ENCODE measurements around the gene RFTN1.

RFTN1 gene

GRCh38 chr3:16509721-16510619 is 3.5 kb downstream of the RFTN1 start:
- H3K4me3 ChIP-seq (ENCODE audit: low read depth, low read length) = no peak overlapping the region

GRCh38 chr3:16508591-16508995 is 4.9 kb downstream of the RFTN1 start:
- no peak overlapping the region for H3K4me3 ChIP-seq (ENCODE audit: low read depth, low read length)
- DNase-seq (ENCODE audit: low read depth) = no peak

More at GRCh38 chr3:16509721-16510619, 3.5 kb downstream of the RFTN1 start:
- DNase-seq (ENCODE audit: low read depth) = no peak

- no peak overlapping the region for H3K4me3 ChIP-seq (ENCODE audit: low read depth, low read length)
- no peak for DNase-seq (ENCODE audit: low read depth)
Observed at GRCh38 chr3:16508243-16508578, 5.3 kb downstream of the RFTN1 start.

DNA sequence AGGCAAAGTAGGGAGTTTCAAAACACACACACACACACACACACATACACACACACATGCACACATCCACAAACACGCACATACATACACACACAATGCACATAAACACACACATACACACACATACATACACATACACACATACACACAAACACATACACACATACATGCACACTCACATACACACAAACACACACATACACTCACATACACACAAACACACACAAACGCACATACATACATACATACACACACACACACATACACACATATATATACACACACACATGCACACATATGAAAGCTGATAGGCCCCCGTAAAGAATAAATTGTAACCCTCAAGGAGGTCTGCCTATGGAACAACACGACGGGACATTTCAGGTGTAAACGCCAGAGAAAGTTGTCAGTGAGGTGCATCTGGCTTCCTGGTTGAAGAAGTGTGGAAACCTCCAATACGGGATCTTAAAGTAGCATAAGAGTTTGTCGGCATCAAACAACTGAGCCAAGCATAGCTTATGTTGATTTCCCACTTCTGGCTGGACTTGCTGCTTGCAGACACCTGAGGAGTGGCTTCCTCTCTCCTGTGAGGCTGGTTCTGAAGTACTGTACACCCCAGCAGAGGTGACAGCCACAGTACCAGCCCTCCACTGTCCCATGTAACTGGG is 5.8 kb downstream of the RFTN1 start:
- H3K4me3 ChIP-seq (ENCODE audit: low read depth, low read length) = no peak overlapping the region

DNA sequence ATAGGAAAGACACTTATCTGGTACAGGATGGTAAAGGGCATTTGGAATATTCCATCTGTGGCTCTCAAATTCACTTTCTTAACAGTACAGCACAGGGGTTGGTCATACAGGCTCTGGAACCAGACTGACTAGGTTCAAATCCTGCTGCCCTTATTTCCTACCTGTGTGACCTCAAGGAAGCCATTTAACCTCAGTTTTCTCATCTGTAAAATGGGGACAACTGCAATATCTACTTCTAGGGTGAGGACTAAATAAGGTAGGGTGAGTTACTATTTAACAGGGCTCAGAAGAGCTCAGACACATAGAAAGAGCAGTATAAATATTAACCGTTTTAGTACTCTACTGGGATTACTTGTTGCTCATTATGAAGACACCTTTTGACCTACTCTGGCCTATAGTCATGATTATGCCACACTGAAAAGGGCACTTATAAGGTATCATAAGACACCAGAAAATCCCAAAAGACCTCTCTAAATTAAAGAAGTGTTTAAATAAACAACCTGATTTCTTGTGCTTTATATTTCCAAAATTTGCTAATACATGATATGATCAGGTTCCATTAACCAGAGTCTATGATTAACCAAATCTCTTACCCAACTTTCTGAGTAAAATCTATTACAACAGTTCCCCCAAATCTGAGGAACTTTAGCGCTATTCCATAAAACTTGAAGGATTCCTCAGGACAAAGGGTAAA is 6.5 kb downstream of the RFTN1 start:
- no peak for DNase-seq (ENCODE audit: low read depth)
- no peak overlapping the region for H3K4me3 ChIP-seq (ENCODE audit: low read depth, low read length)

More for the DNA sequence above, 5.8 kb downstream of the RFTN1 start:
- no peak for DNase-seq (ENCODE audit: low read depth)

- no peak overlapping the region for H3K4me3 ChIP-seq (ENCODE audit: low read depth, low read length)
- no peak for DNase-seq (ENCODE audit: low read depth)
Observed at GRCh38 chr3:16506451-16506850, 7.0 kb downstream of the RFTN1 start.

GRCh38 chr3:16504692-16505091 is 8.8 kb downstream of the RFTN1 start:
- H3K4me3 ChIP-seq (ENCODE audit: low read depth, low read length) = no peak overlapping the region
- DNase-seq (ENCODE audit: low read depth) = no peak

- DNase-seq (ENCODE audit: low read depth) = no peak
Observed at GRCh38 chr3:16504242-16504641, 9.3 kb downstream of the RFTN1 start.

GRCh38 chr3:16503191-16503776 is 10.2 kb downstream of the RFTN1 start:
- H3K4me3 ChIP-seq (ENCODE audit: low read depth, low read length) = no peak overlapping the region
- DNase-seq (ENCODE audit: low read depth) = no peak

More at GRCh38 chr3:16504242-16504641, 9.3 kb downstream of the RFTN1 start:
- no peak overlapping the region for H3K4me3 ChIP-seq (ENCODE audit: low read depth, low read length)

DNA sequence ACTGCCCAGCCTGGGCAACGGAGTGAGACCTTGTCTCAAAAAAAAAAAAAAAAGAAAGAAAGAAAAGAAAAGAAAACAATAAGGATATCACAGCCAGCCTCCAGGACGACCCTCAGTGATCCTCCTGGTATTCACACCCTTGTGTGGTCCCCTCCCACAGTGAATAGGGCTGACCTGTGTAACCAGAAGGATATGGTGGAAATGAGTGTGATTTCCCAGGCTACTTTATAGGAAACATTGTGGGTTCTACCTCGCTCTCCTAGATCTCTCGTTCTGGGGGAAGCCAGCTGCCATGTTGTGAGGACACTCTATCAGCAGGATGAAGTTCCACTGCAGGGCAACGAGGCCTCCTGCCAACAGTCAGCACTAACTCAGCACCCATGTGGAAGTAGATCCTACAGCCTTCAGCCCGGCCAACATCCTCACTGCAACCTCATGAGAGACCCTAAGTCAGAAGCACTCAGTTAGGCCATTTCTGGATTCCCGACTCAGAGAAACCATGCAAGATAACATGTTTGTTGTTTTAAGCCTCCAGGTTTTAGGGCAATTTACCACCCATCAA is 11.1 kb downstream of the RFTN1 start:
- no peak overlapping the region for H3K4me3 ChIP-seq (ENCODE audit: low read depth, low read length)
- DNase-seq (ENCODE audit: low read depth) = no peak

- no peak for DNase-seq (ENCODE audit: low read depth)
- H3K4me3 ChIP-seq (ENCODE audit: low read depth, low read length) = no peak overlapping the region
Observed at GRCh38 chr3:16501376-16501775, 12.1 kb downstream of the RFTN1 start.

- no peak for DNase-seq (ENCODE audit: low read depth)
- H3K4me3 ChIP-seq (ENCODE audit: low read depth, low read length) = no peak overlapping the region
Observed at GRCh38 chr3:16500911-16501310, 12.6 kb downstream of the RFTN1 start.

GRCh38 chr3:16500093-16500492 is 13.4 kb downstream of the RFTN1 start:
- H3K4me3 ChIP-seq (ENCODE audit: low read depth, low read length) = no peak overlapping the region
- DNase-seq (ENCODE audit: low read depth) = no peak

GRCh38 chr3:16499351-16499750 is 14.1 kb downstream of the RFTN1 start:
- DNase-seq (ENCODE audit: low read depth) = no peak
- no peak overlapping the region for H3K4me3 ChIP-seq (ENCODE audit: low read depth, low read length)

- no peak for DNase-seq (ENCODE audit: low read depth)
- no peak overlapping the region for H3K4me3 ChIP-seq (ENCODE audit: low read depth, low read length)
Observed at GRCh38 chr3:16498130-16498890, 15.2 kb downstream of the RFTN1 start.

- no peak for DNase-seq (ENCODE audit: low read depth)
- no peak overlapping the region for H3K4me3 ChIP-seq (ENCODE audit: low read depth, low read length)
Observed at GRCh38 chr3:16496408-16497222, 16.9 kb downstream of the RFTN1 start.

DNA sequence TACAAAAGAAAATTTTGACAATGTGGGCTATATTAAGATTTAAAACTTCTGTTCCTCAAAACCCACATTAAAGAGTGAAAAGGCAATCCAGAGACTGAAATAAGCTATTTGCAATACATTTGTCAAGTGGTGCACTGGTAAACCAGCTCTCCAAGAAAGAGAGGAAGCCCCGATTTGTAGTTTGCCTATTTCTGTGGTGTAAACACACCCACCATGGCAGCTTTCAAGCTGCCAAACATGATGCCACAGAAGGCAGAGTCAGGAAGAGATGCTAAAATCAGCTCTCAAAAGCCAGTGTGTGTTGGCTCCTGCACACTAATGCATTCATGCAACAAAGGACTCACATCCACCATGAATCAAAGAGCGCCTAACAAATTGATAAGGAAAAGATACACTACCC is 17.5 kb downstream of the RFTN1 start:
- no peak for DNase-seq (ENCODE audit: low read depth)
- H3K4me3 ChIP-seq (ENCODE audit: low read depth, low read length) = no peak overlapping the region

DNA sequence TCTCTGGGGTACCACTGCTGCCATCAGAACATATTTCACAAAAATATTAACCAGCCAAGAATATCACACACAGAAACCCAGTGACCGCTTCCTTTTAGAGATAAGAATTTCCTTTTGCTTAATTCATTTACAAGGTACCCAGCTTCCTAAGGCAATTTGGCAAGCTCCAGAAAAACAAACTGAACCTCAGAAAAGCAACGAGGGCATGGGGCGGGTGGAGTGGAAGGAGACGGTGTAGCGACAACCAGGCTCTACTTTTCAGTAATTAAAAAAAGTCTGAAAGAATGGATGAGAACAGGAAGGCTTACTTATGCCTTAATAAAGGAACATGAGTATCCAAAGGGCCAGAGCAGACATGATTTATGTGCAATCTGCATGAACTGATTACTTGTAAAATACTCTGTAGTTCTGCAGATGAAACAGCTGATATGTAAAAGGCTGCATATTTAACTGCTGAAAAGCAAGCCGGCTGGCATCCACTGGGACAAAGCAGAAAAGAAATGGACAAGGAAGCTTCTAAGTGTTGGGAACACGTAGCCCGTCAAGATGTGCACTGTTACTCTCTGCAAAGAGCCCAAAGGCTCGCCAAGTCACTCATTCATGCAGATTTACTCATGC is 18.6 kb downstream of the RFTN1 start:
- no peak overlapping the region for H3K4me3 ChIP-seq (ENCODE audit: low read depth, low read length)
- no peak for DNase-seq (ENCODE audit: low read depth)

Measured in skeletal muscle cell (primary cell).